Neural cell (in vitro differentiated cells): ENCODE data around the gene GANAB.

Source experiments
- EP300 ChIP-seq: fragments of 450-650 bp; conservative IDR thresholded peaks from 2 replicates; pipeline ENCODE4 v1.6.1; 2014; ENCODE audit warnings: antibody characterized with exemption, mild to moderate bottlenecking, moderate library complexity; ENCODE audit not compliant: poor library complexity, severe bottlenecking
- EZH2 ChIP-seq: fragments of 200-600, 300-800 bp; shearing (Covaris generic), sonication (generic); IDR thresholded peaks from 2 replicates; pipeline ENCODE4 v1.6.1; 2014; ENCODE audit warnings: antibody characterized with exemption, low read length, borderline replicate concordance, mild to moderate bottlenecking; ENCODE audit not compliant: insufficient read depth, poor library complexity, severe bottlenecking
- MXI1 ChIP-seq: fragments of 450-650 bp; conservative IDR thresholded peaks from 2 replicates; pipeline ENCODE4 v1.6.1; 2014; ENCODE audit warnings: antibody characterized with exemption, mild to moderate bottlenecking; ENCODE audit not compliant: poor library complexity, severe bottlenecking
- POLR2AphosphoS5 ChIP-seq: IDR thresholded peaks from 2 replicates; pipeline ENCODE4 v1.6.1; 2012
- RAD21 ChIP-seq: fragments of 450-650 bp; conservative IDR thresholded peaks from 2 replicates; pipeline ENCODE4 v1.6.1; 2014; ENCODE audit warnings: antibody characterized with exemption, mild to moderate bottlenecking, moderate library complexity
- SMC3 ChIP-seq: fragments of 450-650 bp; conservative IDR thresholded peaks from 2 replicates; pipeline ENCODE4 v1.6.1; 2014; ENCODE audit warnings: antibody characterized with exemption, mild to moderate bottlenecking, moderate library complexity; ENCODE audit not compliant: poor library complexity
- TAF1 ChIP-seq: IDR thresholded peaks from 2 replicates; pipeline ENCODE4 v1.6.1; 2012; ENCODE audit warnings: low read depth
- TF ChIP-seq, protein P1 (sequence below): fragments of 450-650 bp; IDR thresholded peaks from 2 replicates; pipeline ENCODE4 v1.5.1; 2014; ENCODE audit warnings: antibody characterized with exemption, mild to moderate bottlenecking, moderate library complexity; ENCODE audit not compliant: poor library complexity, severe bottlenecking

DNA sequence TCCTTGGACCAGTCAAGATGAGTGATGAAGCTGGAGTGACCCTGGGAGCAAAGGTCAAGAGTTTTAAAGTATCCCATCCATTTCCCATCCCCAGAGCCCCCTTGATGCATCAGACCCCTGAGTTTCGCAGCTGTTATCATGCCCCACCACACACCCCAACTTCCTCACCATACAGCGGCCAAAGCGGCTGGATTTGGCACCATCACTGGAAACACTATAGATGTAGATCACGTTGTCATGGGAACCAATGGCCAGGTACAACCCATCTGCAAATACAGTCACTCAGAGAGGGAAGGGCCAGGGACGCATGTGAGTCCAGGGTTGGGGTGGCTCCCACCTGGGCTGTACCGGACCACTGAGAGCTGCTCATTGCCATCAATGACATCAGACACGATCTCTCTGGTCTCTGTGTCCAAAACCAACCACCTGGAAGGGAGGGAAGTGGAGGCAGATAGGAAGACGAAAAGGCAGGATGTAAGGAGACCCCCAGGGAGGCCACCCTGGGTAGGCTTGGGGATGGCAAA lies 42.6 kb downstream of the GANAB start:
- TF ChIP-seq, protein P1, sequence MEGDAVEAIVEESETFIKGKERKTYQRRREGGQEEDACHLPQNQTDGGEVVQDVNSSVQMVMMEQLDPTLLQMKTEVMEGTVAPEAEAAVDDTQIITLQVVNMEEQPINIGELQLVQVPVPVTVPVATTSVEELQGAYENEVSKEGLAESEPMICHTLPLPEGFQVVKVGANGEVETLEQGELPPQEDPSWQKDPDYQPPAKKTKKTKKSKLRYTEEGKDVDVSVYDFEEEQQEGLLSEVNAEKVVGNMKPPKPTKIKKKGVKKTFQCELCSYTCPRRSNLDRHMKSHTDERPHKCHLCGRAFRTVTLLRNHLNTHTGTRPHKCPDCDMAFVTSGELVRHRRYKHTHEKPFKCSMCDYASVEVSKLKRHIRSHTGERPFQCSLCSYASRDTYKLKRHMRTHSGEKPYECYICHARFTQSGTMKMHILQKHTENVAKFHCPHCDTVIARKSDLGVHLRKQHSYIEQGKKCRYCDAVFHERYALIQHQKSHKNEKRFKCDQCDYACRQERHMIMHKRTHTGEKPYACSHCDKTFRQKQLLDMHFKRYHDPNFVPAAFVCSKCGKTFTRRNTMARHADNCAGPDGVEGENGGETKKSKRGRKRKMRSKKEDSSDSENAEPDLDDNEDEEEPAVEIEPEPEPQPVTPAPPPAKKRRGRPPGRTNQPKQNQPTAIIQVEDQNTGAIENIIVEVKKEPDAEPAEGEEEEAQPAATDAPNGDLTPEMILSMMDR, result no peak
- TF ChIP-seq SMC3, result no peak
- TF ChIP-seq POLR2AphosphoS5, result no peak
- no peak for TF ChIP-seq RAD21
- no peak for TF ChIP-seq TAF1
- TF ChIP-seq MXI1, result no peak
- no peak for TF ChIP-seq EP300
- TF ChIP-seq EZH2, result no peak
